ENCODE results near the gene REL.

The REL gene

GRCh38 chr2:60881047-60881932 lies at the start of gene REL:
TSS of gene REL (plus strand) at chr2:60881574. CDS start at chr2:60881841, 267 bp downstream.
- TF ChIP-seq, protein P1, sequence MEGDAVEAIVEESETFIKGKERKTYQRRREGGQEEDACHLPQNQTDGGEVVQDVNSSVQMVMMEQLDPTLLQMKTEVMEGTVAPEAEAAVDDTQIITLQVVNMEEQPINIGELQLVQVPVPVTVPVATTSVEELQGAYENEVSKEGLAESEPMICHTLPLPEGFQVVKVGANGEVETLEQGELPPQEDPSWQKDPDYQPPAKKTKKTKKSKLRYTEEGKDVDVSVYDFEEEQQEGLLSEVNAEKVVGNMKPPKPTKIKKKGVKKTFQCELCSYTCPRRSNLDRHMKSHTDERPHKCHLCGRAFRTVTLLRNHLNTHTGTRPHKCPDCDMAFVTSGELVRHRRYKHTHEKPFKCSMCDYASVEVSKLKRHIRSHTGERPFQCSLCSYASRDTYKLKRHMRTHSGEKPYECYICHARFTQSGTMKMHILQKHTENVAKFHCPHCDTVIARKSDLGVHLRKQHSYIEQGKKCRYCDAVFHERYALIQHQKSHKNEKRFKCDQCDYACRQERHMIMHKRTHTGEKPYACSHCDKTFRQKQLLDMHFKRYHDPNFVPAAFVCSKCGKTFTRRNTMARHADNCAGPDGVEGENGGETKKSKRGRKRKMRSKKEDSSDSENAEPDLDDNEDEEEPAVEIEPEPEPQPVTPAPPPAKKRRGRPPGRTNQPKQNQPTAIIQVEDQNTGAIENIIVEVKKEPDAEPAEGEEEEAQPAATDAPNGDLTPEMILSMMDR (IDR thresholded peaks at IDR 0.05; ENCODE audit: low read depth, low read length), result no peak; the same call in 1 of the 2 replicates
- peak; percentile 74 for DNase-seq (ENCODE audit: extremely low read depth, low read depth)

DNA sequence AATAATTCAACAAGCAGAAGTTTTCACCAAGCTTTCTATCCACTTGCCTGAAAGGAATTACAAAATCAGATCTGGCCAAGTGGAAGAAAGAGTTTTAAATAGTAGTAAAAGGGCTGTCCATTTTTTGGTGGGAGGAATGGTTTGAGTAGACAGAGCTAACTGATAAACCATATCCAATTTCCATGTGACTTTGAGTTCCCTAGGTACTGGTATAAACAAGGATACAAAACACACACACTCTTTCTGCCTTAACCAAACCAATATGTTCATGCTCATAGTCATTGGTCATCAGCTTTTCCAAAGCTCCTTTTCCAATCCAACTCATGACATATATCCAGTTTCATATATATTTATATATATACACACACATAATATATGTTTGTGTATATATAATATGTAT lies 49.5 kb upstream of the REL start:
- TF ChIP-seq, protein P1 (IDR thresholded peaks at IDR 0.05; ENCODE audit: low read depth, low read length), result no peak

GRCh38 chr2:60832621-60833020 lies 48.8 kb upstream of the REL start:
- DNase-seq (ENCODE audit: extremely low read depth, low read depth), result no peak

More for the DNA sequence above, 49.5 kb upstream of the REL start:
- DNase-seq (ENCODE audit: extremely low read depth, low read depth), result no peak

DNA sequence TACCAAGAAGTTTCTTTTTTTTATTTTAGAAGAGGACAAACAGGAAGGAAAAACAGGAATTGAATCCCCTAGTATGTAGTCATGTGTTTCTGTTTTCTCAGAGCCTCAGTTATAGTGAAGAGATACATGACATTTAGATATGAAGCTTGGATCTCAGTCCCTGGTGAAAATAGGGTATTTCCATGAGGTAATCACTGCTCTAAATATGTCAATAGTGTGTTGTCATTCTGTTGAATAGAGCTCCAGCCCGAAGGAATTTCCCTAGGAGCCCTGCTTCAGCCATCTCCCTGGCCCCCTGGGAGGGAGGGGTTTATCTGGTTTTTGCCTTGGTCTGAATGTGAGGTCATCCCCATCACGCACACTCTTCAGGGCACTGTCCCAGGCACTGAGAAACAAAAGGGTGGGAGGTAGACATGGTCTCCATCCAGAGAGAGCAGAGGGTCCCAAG lies 47.1 kb upstream of the REL start:
- DNase-seq (ENCODE audit: extremely low read depth, low read depth), result no peak

More at GRCh38 chr2:60832621-60833020, 48.8 kb upstream of the REL start:
- TF ChIP-seq, protein P1 (IDR thresholded peaks at IDR 0.05; ENCODE audit: low read depth, low read length), result no peak

GRCh38 chr2:60836491-60836890 lies 44.9 kb upstream of the REL start:
- no peak for DNase-seq (ENCODE audit: extremely low read depth, low read depth)
- TF ChIP-seq, protein P1 (IDR thresholded peaks at IDR 0.05; ENCODE audit: low read depth, low read length), result no peak

More for the DNA sequence above, 47.1 kb upstream of the REL start:
- TF ChIP-seq, protein P1 (IDR thresholded peaks at IDR 0.05; ENCODE audit: low read depth, low read length), result no peak

DNA sequence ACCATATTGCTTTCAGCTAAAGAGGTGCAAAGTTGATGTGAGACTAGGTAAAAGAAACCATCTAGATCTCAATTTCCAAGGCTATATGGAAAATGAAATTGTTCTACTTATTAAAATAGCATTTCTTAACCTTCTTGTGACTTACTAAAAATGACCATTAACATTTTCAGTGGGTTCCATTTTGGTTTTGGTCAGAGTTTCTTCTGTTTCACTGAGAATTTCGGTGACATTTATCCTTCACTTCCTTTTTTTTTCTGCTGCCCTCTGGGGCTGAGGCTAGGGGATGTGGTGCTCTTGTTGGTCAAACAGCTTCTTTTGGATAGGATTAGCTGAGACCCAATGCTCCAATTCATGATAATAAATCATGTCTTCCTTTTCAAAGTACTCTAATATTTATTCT lies 44.3 kb upstream of the REL start:
- TF ChIP-seq, protein P1 (IDR thresholded peaks at IDR 0.05; ENCODE audit: low read depth, low read length), result no peak

DNA sequence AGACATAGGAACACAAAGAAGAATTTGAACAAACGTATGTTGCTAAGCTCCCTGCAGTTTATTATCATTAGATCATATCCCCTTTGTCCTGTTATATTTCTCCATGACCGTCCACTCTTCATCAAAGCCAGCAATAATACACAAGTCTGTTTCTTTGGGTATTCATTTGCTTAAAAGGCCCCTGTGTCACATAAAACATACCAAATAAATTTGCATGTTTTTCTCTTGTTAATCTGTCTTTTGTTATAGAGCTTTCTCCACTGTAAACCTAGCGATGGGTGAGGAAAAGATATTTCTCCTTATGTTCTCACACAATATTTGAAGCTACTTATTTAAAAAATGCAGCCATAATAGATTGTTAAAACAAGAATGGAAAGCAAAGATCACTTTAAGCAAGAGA lies 42.9 kb upstream of the REL start:
- TF ChIP-seq, protein P1 (IDR thresholded peaks at IDR 0.05; ENCODE audit: low read depth, low read length), result no peak
- DNase-seq (ENCODE audit: extremely low read depth, low read depth), result no peak

More for the DNA sequence above, 44.3 kb upstream of the REL start:
- DNase-seq (ENCODE audit: extremely low read depth, low read depth), result no peak
